Measurements from ENCODE around the gene CRX.

CRX gene

DNA sequence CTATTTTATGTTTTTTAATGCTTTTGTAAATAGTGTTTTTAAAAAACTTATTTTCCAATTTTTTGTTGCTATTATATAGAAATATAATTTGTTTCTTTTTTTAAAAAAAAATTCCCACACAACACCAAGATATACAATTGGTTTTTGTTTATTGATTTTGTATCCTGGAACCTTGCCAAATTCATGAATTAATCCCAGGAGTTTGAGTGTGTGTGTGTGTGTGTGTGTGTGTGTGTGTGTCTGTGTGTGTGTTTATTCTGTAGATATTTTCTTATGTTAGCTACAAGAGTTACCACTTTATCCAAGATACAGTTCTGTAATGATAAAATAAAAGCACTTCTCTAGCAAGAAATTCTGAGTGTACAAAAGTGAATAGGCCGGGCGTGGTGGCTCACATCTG lies 25.0 kb upstream of the CRX start:
- no peaks in the 10 kb centered on the region for H4K20me1 ChIP-seq (ENCODE audit: insufficient read depth, low read length)
- DNase-seq, result no peak
- peaks cover 60% of the 10 kb centered on the region for H3K27me3 ChIP-seq (replicated peaks; ENCODE audit: insufficient read depth, low read length)
- no peaks in the 10 kb centered on the region for H3K4me1 ChIP-seq (ENCODE audit: low read length)
- H3K4me2 ChIP-seq (ENCODE audit: low read depth, low read length), result no peak overlapping the region
- no peaks in the 10 kb centered on the region for H3K9me3 ChIP-seq (replicated peaks; ENCODE audit: insufficient read depth, low read length)
- H3K4me3 ChIP-seq (ENCODE audit: low read length), result no peak overlapping the region
- no peak overlapping the region for H3K9ac ChIP-seq (ENCODE audit: low read length)
- H3K27ac ChIP-seq (ENCODE audit: low read length), result no peak overlapping the region
- no peaks in the 10 kb centered on the region for H3K9me2 ChIP-seq (replicated peaks; ENCODE audit: insufficient read depth, low read length)
- TF ChIP-seq EZH2phosphoT487 (IDR thresholded peaks at IDR 0.05; ENCODE audit: low read length) (no peak), EZH2 (optimal IDR thresholded peaks at IDR 0.05; ENCODE audit: low read depth, low read length) (no peak)
- TF ChIP-seq, protein P1, sequence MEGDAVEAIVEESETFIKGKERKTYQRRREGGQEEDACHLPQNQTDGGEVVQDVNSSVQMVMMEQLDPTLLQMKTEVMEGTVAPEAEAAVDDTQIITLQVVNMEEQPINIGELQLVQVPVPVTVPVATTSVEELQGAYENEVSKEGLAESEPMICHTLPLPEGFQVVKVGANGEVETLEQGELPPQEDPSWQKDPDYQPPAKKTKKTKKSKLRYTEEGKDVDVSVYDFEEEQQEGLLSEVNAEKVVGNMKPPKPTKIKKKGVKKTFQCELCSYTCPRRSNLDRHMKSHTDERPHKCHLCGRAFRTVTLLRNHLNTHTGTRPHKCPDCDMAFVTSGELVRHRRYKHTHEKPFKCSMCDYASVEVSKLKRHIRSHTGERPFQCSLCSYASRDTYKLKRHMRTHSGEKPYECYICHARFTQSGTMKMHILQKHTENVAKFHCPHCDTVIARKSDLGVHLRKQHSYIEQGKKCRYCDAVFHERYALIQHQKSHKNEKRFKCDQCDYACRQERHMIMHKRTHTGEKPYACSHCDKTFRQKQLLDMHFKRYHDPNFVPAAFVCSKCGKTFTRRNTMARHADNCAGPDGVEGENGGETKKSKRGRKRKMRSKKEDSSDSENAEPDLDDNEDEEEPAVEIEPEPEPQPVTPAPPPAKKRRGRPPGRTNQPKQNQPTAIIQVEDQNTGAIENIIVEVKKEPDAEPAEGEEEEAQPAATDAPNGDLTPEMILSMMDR (IDR thresholded peaks at IDR 0.05; ENCODE audit: low read length), result no peak
- H3K79me2 ChIP-seq (ENCODE audit: low read length), result no peaks in the 10 kb centered on the region
- H3F3A ChIP-seq (ENCODE audit: insufficient read depth, low read length), result no peaks in the 10 kb centered on the region
- no peaks in the 10 kb centered on the region for H3K36me3 ChIP-seq (replicated peaks; ENCODE audit: insufficient read depth, low read length)
- no peak overlapping the region for H2AFZ ChIP-seq (ENCODE audit: low read length)

GRCh38 chr19:47797996-47798903 lies 23.5 kb upstream of the CRX start:
- H2AFZ ChIP-seq (ENCODE audit: low read length), result no peak overlapping the region
- no peak overlapping the region for H3K9ac ChIP-seq (ENCODE audit: low read length)
- H3K9me3 ChIP-seq (replicated peaks; ENCODE audit: insufficient read depth, low read length), result no peaks in the 10 kb centered on the region
- TF ChIP-seq, protein P1 (IDR thresholded peaks at IDR 0.05; ENCODE audit: low read length), result no peak
- TF ChIP-seq EZH2phosphoT487 (IDR thresholded peaks at IDR 0.05; ENCODE audit: low read length) (no peak), EZH2 (optimal IDR thresholded peaks at IDR 0.05; ENCODE audit: low read depth, low read length) (no peak)
- H3K27ac ChIP-seq (ENCODE audit: low read length), result no peak overlapping the region
- H3K9me2 ChIP-seq (replicated peaks; ENCODE audit: insufficient read depth, low read length), result no peaks in the 10 kb centered on the region
- H3F3A ChIP-seq (ENCODE audit: insufficient read depth, low read length), result no peaks in the 10 kb centered on the region
- H3K79me2 ChIP-seq (ENCODE audit: low read length), result no peaks in the 10 kb centered on the region
- no peaks in the 10 kb centered on the region for H4K20me1 ChIP-seq (ENCODE audit: insufficient read depth, low read length)
- no peaks in the 10 kb centered on the region for H3K36me3 ChIP-seq (replicated peaks; ENCODE audit: insufficient read depth, low read length)
- H3K27me3 ChIP-seq (replicated peaks; ENCODE audit: insufficient read depth, low read length), result peaks cover 48% of the 10 kb centered on the region
- no peak for DNase-seq
- H3K4me1 ChIP-seq (ENCODE audit: low read length), result no peaks in the 10 kb centered on the region
- no peak overlapping the region for H3K4me2 ChIP-seq (ENCODE audit: low read depth, low read length)
- no peak overlapping the region for H3K4me3 ChIP-seq (ENCODE audit: low read length)

GRCh38 chr19:47798904-47799266 lies 22.9 kb upstream of the CRX start:
- H3K9me3 ChIP-seq (replicated peaks; ENCODE audit: insufficient read depth, low read length), result no peaks in the 10 kb centered on the region
- H3K4me3 ChIP-seq (ENCODE audit: low read length), result no peak overlapping the region
- H2AFZ ChIP-seq (ENCODE audit: low read length), result no peak overlapping the region
- H3K9me2 ChIP-seq (replicated peaks; ENCODE audit: insufficient read depth, low read length), result no peaks in the 10 kb centered on the region
- H3K36me3 ChIP-seq (replicated peaks; ENCODE audit: insufficient read depth, low read length), result no peaks in the 10 kb centered on the region
- H3F3A ChIP-seq (ENCODE audit: insufficient read depth, low read length), result no peaks in the 10 kb centered on the region
- peaks cover 46% of the 10 kb centered on the region for H3K27me3 ChIP-seq (replicated peaks; ENCODE audit: insufficient read depth, low read length)
- no peak for TF ChIP-seq EZH2phosphoT487 (IDR thresholded peaks at IDR 0.05; ENCODE audit: low read length)
- TF ChIP-seq, protein P1 (IDR thresholded peaks at IDR 0.05; ENCODE audit: low read length), result no peak
- TF ChIP-seq EZH2 (optimal IDR thresholded peaks at IDR 0.05; ENCODE audit: low read depth, low read length), result no peak
- H3K27ac ChIP-seq (ENCODE audit: low read length), result no peak overlapping the region
- no peak overlapping the region for H3K4me2 ChIP-seq (ENCODE audit: low read depth, low read length)
- no peak overlapping the region for H3K9ac ChIP-seq (ENCODE audit: low read length)
- no peaks in the 10 kb centered on the region for H3K79me2 ChIP-seq (ENCODE audit: low read length)
- no peaks in the 10 kb centered on the region for H4K20me1 ChIP-seq (ENCODE audit: insufficient read depth, low read length)
- DNase-seq, result no peak
- no peaks in the 10 kb centered on the region for H3K4me1 ChIP-seq (ENCODE audit: low read length)
